OCI-LY7 (cell line): Measurements from ENCODE around the gene BBS9. TPM values are rescaled to one million over a fixed set of nuclear protein-coding genes. Genes with fewer than 3 reads are reported as not detected.
"Not testable (repeated sequence)": the region's sequence is repeated elsewhere in the genome, so short reads cannot be mapped to it uniquely, and the experiment has no call there.

Source experiments
- BruUV-seq: library from RNA; stranded (reverse); fragments of 400-500 nt; replicated peaks from 2 replicates; lab custom pipeline; 2021; lab: Mats Ljungman, UMichigan
- CTCF ChIA-PET: fragments of 300-600 bp; sonication (Branson Sonifier 250); formaldehyde crosslinking; loops from one replicate; lab custom pipeline; 2022; ENCODE audit warnings: antibody characterized with exemption; ENCODE audit not compliant: unreplicated experiment; lab: Charles Lee
- POLR2A ChIA-PET: fragments of 300-600 bp; sonication (Branson Sonifier 250); formaldehyde crosslinking; loops from one replicate; lab custom pipeline; 2022; ENCODE audit warnings: antibody characterized with exemption; lab: Charles Lee
- DNase-seq: peaks from one replicate; pipeline ENCODE4 v3.0.0-alpha.2; 2015; ENCODE audit warnings: low spot score
- H2AFZ ChIP-seq: fragments of 200-600 bp; sonication (generic), shearing (Covaris generic); 2 replicates; pipeline ENCODE4 v1.6.1; 2014; ENCODE audit warnings: mild to moderate bottlenecking, antibody characterized with exemption, low read length, moderate library complexity
- H3K27ac ChIP-seq: fragments of 200-600 bp; sonication (generic); 2 replicates; pipeline ENCODE4 v1.5.1; 2014; ENCODE audit warnings: mixed run types, low read depth, mild to moderate bottlenecking, moderate library complexity, low read length, inconsistent platforms; ENCODE audit not compliant: poor library complexity, severe bottlenecking
- H3K36me3 ChIP-seq: fragments of 200-600 bp; sonication (generic); 2 replicates; pipeline ENCODE4 v1.6.1; 2014; ENCODE audit warnings: mild to moderate bottlenecking, antibody characterized with exemption, low read length, moderate library complexity, mixed read lengths; ENCODE audit not compliant: insufficient read depth
- H3K4me1 ChIP-seq: fragments of 200-600 bp; sonication (generic); 2 replicates; pipeline ENCODE4 v1.5.1; 2014; ENCODE audit warnings: mild to moderate bottlenecking, low read length; ENCODE audit not compliant: insufficient read depth, poor library complexity, severe bottlenecking
- H3K4me2 ChIP-seq: fragments of 200-600 bp; sonication (generic); 2 replicates; pipeline ENCODE4 v1.6.1; 2014; ENCODE audit warnings: mild to moderate bottlenecking, low read length
- H3K4me3 ChIP-seq: fragments of 200-600 bp; sonication (generic); 2 replicates; pipeline ENCODE4 v1.5.1; 2014; ENCODE audit warnings: mild to moderate bottlenecking, low read depth, low read length; ENCODE audit not compliant: poor library complexity, severe bottlenecking
- H3K79me2 ChIP-seq: fragments of 200-600 bp; sonication (generic); 2 replicates; pipeline ENCODE4 v1.6.1; 2016; ENCODE audit warnings: low read depth, mild to moderate bottlenecking, low read length, moderate library complexity, mixed read lengths; ENCODE audit not compliant: insufficient read depth
- H3K9me2 ChIP-seq: fragments of 200-600 bp; sonication (generic); 2 replicates; pipeline ENCODE4 v1.6.1; 2016; ENCODE audit warnings: mild to moderate bottlenecking, low read length, mixed read lengths; ENCODE audit not compliant: insufficient read depth
- H3K9me3 ChIP-seq: fragments of 200-600 bp; sonication (generic); 2 replicates; pipeline ENCODE4 v1.6.1; 2014; ENCODE audit warnings: mild to moderate bottlenecking, mixed run types, low read length, mixed read lengths
- H4K20me1 ChIP-seq: fragments of 200-600 bp; sonication (generic); 2 replicates; pipeline ENCODE4 v1.6.1; 2014; ENCODE audit warnings: mild to moderate bottlenecking, antibody characterized with exemption, low read length, moderate library complexity, mixed read lengths; ENCODE audit not compliant: insufficient read depth
- EZH2phosphoT487 ChIP-seq: fragments of 200-600 bp; sonication (generic); IDR thresholded peaks from 2 replicates; pipeline ENCODE4 v1.6.1; 2018; ENCODE audit warnings: low read depth, borderline replicate concordance, mild to moderate bottlenecking, mixed run types, antibody characterized with exemption, low read length, moderate library complexity, mixed read lengths
- intact Hi-C: fragments of 100-400 bp; cut with micrococcal nuclease; formaldehyde crosslinking; loops from one replicate; pipeline ENCODE4 v1.10.0; 2022; ENCODE audit not compliant: unreplicated experiment
- total RNA-seq, 2 experiments: library from RNA; depleted of rRNA in 1 of 2; stranded (reverse); fragments of >200 nt in 1 of 2; shearing (Covaris generic) in 1 of 2; gene quantifications; 2 replicates each; pipeline ENCODE4 v1.2.3, GENCODE V29; 2014 to 2022
- TF ChIP-seq, protein P1 (sequence below): fragments of 200-600 bp; sonication (generic); conservative IDR thresholded peaks from 2 replicates; pipeline ENCODE4 v1.5.1; 2014; ENCODE audit warnings: mild to moderate bottlenecking, antibody characterized with exemption, low read length, moderate library complexity, mixed read lengths

Gene BBS9
- total RNA-seq, 2 experiments from 2014 or later: 6.8 to 14.8 TPM

DNA sequence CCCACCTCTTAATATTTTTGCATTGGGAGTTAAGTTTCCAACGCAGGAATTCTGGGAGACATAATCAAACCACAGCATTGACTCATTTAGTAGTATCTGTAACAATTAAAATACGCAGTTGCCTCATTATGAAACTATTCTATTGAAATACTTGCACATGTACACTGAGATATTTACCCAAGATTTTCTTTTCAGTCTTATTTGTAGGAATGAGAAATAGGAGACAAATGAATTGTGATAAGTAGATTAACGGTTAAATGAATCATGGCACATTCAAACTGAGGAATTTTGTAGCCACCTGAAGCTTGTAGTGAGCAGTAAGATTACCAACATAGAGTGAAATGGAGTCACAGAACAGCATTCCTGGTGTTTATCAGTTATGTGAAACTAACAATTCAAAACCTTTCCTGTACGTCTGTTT, 38.2 kb upstream of the BBS9 start:
- no peak for DNase-seq
- Histone ChIP-seq H3K79me2 (no peaks in the 10 kb centered on the region), H3K9me3 (no peaks in the 10 kb centered on the region), H3K9me2 (no peaks in the 10 kb centered on the region), H3K4me1 (no peaks in the 10 kb centered on the region), H3K36me3 (peaks cover 32% of the 10 kb centered on the region), H3K27ac (no peak overlapping the region), H2AFZ (no peak overlapping the region), H3K4me3 (no peak overlapping the region), H4K20me1 (no peaks in the 10 kb centered on the region), H3K4me2 (no peak overlapping the region)
- ChIA-PET POLR2A (interaction anchor here (0.9 kb wide), 1 partner anchor 201 kb away, joined by 3 read pairs; no protein-coding TSS in a partner anchor), CTCF (no interaction called here)
- intact Hi-C loops: no loop called here
- BruUV-seq: no TSS peak
- TF ChIP-seq, protein P1, sequence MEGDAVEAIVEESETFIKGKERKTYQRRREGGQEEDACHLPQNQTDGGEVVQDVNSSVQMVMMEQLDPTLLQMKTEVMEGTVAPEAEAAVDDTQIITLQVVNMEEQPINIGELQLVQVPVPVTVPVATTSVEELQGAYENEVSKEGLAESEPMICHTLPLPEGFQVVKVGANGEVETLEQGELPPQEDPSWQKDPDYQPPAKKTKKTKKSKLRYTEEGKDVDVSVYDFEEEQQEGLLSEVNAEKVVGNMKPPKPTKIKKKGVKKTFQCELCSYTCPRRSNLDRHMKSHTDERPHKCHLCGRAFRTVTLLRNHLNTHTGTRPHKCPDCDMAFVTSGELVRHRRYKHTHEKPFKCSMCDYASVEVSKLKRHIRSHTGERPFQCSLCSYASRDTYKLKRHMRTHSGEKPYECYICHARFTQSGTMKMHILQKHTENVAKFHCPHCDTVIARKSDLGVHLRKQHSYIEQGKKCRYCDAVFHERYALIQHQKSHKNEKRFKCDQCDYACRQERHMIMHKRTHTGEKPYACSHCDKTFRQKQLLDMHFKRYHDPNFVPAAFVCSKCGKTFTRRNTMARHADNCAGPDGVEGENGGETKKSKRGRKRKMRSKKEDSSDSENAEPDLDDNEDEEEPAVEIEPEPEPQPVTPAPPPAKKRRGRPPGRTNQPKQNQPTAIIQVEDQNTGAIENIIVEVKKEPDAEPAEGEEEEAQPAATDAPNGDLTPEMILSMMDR: no peak
- TF ChIP-seq EZH2phosphoT487: no peak

DNA sequence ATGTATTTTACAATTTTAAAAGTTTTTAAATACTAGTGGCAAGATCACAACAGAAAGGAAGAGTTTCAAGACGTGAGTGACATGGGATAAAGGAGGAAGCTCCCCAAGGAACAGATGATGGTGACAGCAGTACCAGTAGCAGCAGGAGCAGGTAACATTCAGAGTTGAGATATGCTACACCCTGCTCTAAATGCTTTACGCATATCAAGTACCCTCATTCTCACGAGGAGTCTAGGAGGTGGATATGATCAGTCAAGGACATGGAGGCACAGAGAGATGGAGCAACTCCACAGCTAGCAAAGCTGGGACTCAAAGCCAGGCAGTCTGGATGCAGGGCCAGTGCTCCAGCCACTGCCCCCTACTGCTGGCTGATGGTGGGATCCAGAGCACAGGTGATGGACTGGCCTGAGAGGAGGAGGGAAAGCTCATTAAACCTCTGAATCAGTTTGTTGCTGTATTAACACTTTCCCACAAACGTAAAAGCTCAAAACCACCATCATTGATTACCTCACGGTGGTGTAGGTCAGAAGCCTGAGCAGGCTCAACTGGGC, 37.6 kb upstream of the BBS9 start:
- Histone ChIP-seq H4K20me1 (no peaks in the 10 kb centered on the region), H3K9me3 (no peaks in the 10 kb centered on the region), H3K27ac (no peak overlapping the region), H3K79me2 (no peaks in the 10 kb centered on the region), H2AFZ (no peak overlapping the region), H3K4me1 (no peaks in the 10 kb centered on the region), H3K4me2 (no peak overlapping the region), H3K4me3 (no peak overlapping the region), H3K36me3 (peaks cover 38% of the 10 kb centered on the region), H3K9me2 (no peaks in the 10 kb centered on the region)
- no peak for DNase-seq
- ChIA-PET CTCF (no interaction called here), POLR2A (interaction anchor here (0.6 to 0.9 kb wide), 2 partner anchors 192 to 202 kb away, joined by 3 read pairs; no protein-coding TSS in a partner anchor)
- no peak for TF ChIP-seq EZH2phosphoT487
- TF ChIP-seq, protein P1: 0 out of 2 replicates have a peak, but pooled peaks have one; percentile 27
- no TSS peak for BruUV-seq
- intact Hi-C loops: no loop called here

DNA sequence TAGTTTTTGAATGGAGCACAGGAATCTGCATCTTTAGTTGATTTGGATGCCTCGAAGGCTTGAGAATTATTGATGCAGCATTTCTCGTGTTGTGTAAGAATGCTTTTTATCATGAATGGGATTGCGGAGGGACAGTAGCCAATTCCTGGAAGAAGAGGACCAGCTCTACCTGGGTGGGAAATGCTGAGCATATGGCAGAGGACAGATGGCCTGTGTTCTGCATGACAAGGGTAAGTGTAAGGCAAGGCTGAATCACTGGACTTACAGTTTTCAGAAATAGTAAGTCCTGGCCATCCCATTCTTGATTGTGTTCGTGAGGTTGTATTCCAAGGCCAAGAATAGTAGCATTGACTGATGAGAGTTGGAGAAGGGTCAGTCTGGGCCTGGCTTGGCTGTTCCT, 36.1 kb upstream of the BBS9 start:
- H3K79me2 ChIP-seq: no peaks in the 10 kb centered on the region
- H3K4me1 ChIP-seq: no peaks in the 10 kb centered on the region
- no peak for TF ChIP-seq EZH2phosphoT487
- TF ChIP-seq, protein P1: no peak
- intact Hi-C loops: no loop called here
- ChIA-PET CTCF (no interaction called here), POLR2A (no interaction called here)
- H4K20me1 ChIP-seq: no peaks in the 10 kb centered on the region
- H3K4me3 ChIP-seq: no peak overlapping the region
- no peak overlapping the region for H2AFZ ChIP-seq
- no peaks in the 10 kb centered on the region for H3K9me2 ChIP-seq
- H3K4me2 ChIP-seq: no peak overlapping the region
- H3K27ac ChIP-seq: no peak overlapping the region
- DNase-seq: no peak
- no peaks in the 10 kb centered on the region for H3K9me3 ChIP-seq
- no TSS peak for BruUV-seq
- peaks cover 53% of the 10 kb centered on the region for H3K36me3 ChIP-seq

DNA sequence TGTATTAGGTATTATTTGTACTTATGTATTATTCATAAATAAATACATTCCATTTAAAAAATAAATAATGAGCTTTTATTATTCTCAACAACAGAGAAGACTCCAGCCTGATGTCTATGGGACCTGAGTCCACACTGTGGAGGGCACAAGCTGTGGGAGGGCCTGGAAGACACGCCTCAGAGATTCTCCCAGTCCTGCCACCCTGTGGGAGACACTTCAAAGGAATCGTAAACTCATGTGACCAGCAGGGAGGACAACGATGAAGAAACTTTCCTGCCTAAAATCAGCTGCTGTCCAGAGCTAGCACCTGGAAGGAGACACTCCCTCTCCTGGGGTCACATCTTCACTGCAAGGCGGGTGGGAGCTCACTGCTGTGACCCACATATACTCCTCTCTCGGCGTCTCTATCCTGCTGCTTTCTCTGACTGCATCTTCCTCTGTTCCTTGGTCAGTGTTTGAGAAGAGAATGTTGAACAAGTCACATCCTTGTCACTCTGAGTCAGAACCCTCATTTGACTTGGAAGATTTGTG, 34.6 kb upstream of the BBS9 start:
- H3K4me2 ChIP-seq, H3K9me3 ChIP-seq, DNase-seq, CTCF ChIA-PET, H4K20me1 ChIP-seq, H3K9me2 ChIP-seq, H3K27ac ChIP-seq, H2AFZ ChIP-seq, H3K4me3 ChIP-seq, H3K79me2 ChIP-seq, intact Hi-C loops: not testable (repeated sequence)
- BruUV-seq: TSS peak; percentile 80
- H3K36me3 ChIP-seq: peaks cover 64% of the 10 kb centered on the region
- H3K4me1 ChIP-seq: peaks cover 15% of the 10 kb centered on the region
- POLR2A ChIA-PET: interaction anchor here (0.6 to 1.3 kb wide), 2 partner anchors 12 to 15 kb away, joined by 3 to 4 read pairs; no protein-coding TSS in a partner anchor
